ENCODE results near the gene MSX1. TPM values are rescaled to one million over a fixed set of nuclear protein-coding genes. Genes with fewer than 3 reads are reported as not detected.

The MSX1 gene
- total and polyA plus RNA-seq, 2 of the 8 experiments (the other 6 are each of a cell fraction or from before 2014, with no cell fraction given): 0.47 TPM; not detected in 1

DNA sequence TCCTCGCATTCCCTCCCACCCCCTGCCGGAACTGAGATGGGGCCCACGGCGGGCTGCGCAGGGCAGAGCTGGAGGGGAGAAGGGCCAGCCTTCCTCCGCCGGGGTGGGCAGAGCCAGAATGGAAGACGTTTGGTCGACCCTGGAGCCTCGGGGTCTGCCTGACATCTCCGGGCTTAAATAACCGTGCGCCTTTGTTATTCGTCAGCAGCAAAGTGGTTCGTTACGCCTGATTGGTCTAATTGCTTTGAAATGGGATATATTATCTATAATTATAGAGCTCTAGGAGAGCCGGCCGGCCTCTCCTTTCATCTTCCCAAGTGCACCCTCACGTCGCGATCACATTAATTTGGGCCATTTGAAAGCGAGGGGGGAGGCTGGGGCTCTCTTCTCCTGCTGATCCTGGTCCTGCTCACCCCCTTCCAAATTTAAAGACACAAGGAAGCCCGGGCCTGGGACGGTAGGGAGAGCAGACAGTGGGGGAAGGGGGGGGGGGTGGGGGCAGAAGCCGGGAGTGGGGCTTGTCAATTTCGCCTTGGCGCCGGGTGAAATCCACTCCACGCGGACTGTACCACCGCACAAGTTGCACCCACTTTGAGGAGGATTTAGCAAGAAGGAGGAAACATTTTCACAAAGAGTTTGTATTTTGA, 4.7 kb upstream of the MSX1 start (continued):
- TF ChIP-seq POLR2A (IDR thresholded peaks at IDR 0.05; ENCODE audit: control extremely low read depth in 1 of 2, low read depth in 2 of 2, low read length in 2 of 2): no peak
- no peak for TF ChIP-seq RFX5 (IDR thresholded peaks at IDR 0.05; ENCODE audit: borderline replicate concordance, low read depth, low read length)
- TF ChIP-seq EGR1 (IDR thresholded peaks at IDR 0.05; ENCODE audit: borderline replicate concordance, low read depth, low read length): no peak
- TF ChIP-seq, protein P1, sequence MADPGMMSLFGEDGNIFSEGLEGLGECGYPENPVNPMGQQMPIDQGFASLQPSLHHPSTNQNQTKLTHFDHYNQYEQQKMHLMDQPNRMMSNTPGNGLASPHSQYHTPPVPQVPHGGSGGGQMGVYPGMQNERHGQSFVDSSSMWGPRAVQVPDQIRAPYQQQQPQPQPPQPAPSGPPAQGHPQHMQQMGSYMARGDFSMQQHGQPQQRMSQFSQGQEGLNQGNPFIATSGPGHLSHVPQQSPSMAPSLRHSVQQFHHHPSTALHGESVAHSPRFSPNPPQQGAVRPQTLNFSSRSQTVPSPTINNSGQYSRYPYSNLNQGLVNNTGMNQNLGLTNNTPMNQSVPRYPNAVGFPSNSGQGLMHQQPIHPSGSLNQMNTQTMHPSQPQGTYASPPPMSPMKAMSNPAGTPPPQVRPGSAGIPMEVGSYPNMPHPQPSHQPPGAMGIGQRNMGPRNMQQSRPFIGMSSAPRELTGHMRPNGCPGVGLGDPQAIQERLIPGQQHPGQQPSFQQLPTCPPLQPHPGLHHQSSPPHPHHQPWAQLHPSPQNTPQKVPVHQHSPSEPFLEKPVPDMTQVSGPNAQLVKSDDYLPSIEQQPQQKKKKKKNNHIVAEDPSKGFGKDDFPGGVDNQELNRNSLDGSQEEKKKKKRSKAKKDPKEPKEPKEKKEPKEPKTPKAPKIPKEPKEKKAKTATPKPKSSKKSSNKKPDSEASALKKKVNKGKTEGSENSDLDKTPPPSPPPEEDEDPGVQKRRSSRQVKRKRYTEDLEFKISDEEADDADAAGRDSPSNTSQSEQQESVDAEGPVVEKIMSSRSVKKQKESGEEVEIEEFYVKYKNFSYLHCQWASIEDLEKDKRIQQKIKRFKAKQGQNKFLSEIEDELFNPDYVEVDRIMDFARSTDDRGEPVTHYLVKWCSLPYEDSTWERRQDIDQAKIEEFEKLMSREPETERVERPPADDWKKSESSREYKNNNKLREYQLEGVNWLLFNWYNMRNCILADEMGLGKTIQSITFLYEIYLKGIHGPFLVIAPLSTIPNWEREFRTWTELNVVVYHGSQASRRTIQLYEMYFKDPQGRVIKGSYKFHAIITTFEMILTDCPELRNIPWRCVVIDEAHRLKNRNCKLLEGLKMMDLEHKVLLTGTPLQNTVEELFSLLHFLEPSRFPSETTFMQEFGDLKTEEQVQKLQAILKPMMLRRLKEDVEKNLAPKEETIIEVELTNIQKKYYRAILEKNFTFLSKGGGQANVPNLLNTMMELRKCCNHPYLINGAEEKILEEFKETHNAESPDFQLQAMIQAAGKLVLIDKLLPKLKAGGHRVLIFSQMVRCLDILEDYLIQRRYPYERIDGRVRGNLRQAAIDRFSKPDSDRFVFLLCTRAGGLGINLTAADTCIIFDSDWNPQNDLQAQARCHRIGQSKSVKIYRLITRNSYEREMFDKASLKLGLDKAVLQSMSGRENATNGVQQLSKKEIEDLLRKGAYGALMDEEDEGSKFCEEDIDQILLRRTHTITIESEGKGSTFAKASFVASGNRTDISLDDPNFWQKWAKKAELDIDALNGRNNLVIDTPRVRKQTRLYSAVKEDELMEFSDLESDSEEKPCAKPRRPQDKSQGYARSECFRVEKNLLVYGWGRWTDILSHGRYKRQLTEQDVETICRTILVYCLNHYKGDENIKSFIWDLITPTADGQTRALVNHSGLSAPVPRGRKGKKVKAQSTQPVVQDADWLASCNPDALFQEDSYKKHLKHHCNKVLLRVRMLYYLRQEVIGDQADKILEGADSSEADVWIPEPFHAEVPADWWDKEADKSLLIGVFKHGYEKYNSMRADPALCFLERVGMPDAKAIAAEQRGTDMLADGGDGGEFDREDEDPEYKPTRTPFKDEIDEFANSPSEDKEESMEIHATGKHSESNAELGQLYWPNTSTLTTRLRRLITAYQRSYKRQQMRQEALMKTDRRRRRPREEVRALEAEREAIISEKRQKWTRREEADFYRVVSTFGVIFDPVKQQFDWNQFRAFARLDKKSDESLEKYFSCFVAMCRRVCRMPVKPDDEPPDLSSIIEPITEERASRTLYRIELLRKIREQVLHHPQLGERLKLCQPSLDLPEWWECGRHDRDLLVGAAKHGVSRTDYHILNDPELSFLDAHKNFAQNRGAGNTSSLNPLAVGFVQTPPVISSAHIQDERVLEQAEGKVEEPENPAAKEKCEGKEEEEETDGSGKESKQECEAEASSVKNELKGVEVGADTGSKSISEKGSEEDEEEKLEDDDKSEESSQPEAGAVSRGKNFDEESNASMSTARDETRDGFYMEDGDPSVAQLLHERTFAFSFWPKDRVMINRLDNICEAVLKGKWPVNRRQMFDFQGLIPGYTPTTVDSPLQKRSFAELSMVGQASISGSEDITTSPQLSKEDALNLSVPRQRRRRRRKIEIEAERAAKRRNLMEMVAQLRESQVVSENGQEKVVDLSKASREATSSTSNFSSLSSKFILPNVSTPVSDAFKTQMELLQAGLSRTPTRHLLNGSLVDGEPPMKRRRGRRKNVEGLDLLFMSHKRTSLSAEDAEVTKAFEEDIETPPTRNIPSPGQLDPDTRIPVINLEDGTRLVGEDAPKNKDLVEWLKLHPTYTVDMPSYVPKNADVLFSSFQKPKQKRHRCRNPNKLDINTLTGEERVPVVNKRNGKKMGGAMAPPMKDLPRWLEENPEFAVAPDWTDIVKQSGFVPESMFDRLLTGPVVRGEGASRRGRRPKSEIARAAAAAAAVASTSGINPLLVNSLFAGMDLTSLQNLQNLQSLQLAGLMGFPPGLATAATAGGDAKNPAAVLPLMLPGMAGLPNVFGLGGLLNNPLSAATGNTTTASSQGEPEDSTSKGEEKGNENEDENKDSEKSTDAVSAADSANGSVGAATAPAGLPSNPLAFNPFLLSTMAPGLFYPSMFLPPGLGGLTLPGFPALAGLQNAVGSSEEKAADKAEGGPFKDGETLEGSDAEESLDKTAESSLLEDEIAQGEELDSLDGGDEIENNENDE (IDR thresholded peaks at IDR 0.05; ENCODE audit: insufficient replicate concordance, low read length): no peak
- TF ChIP-seq GTF2F1 (IDR thresholded peaks at IDR 0.05; ENCODE audit: borderline replicate concordance, low read depth, low read length): no peak
- no peak for TF ChIP-seq TBP (IDR thresholded peaks at IDR 0.05; ENCODE audit: low read depth, low read length)
- TF ChIP-seq, protein P2, sequence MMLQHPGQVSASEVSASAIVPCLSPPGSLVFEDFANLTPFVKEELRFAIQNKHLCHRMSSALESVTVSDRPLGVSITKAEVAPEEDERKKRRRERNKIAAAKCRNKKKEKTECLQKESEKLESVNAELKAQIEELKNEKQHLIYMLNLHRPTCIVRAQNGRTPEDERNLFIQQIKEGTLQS (IDR thresholded peaks at IDR 0.05; ENCODE audit: insufficient read depth, low read depth, low read length): no peak
- TF ChIP-seq EP300 (IDR thresholded peaks at IDR 0.05; ENCODE audit: borderline replicate concordance in 1 of 2, low read depth in 2 of 2, low read length in 2 of 2): no peak
- TF ChIP-seq TEAD4 (IDR thresholded peaks at IDR 0.05; ENCODE audit: low read depth, low read length): no peak
- no peak for TF ChIP-seq CHD2 (IDR thresholded peaks at IDR 0.05; ENCODE audit: low read length)
